Caco-2 (cell line): ENCODE results near the gene BCR. TPM values are rescaled to one million over a fixed set of nuclear protein-coding genes. Genes with fewer than 3 reads are reported as not detected.

Experiments
- BruUV-seq: library from RNA; stranded (reverse); fragments of 400-500 nt; replicated peaks from 2 replicates; lab custom pipeline; 2021; lab: Mats Ljungman, UMichigan
- CTCF ChIA-PET: fragments of 300-600 bp; sonication (Branson Sonifier 250); formaldehyde crosslinking; loops from one replicate; lab custom pipeline; 2022; ENCODE audit warnings: antibody characterized with exemption; lab: Charles Lee
- POLR2A ChIA-PET: fragments of 300-600 bp; sonication (Branson Sonifier 250); formaldehyde crosslinking; loops from one replicate; lab custom pipeline; 2022; ENCODE audit warnings: antibody characterized with exemption; lab: Charles Lee
- DNase-seq, 2 experiments: peaks; one replicate each; pipeline versions ENCODE4 v3.0.0 to v3.0.0-alpha.2; 2020 to 2022
- H3K27me3 ChIP-seq: replicated peaks from 2 replicates; pipeline ENCODE4 v1.6.0; 2011; ENCODE audit warnings: low read length; ENCODE audit not compliant: control insufficient read depth, insufficient read depth
- H3K36me3 ChIP-seq: 2 replicates; pipeline ENCODE4 v1.5.1; 2011; ENCODE audit warnings: low read length; ENCODE audit not compliant: control insufficient read depth, insufficient read depth
- H3K4me1 ChIP-seq: fragments of 250-450 bp; sonication (Bioruptor Pico); 2 replicates; pipeline ENCODE4 v1.5.1; 2020; ENCODE audit warnings: mild to moderate bottlenecking
- H3K4me3 ChIP-seq: 2 replicates; pipeline ENCODE4 v1.5.1; 2011; ENCODE audit warnings: low read depth, mild to moderate bottlenecking, control low read depth, low read length
- H3K9me3 ChIP-seq: fragments of 250-450 bp; sonication (Bioruptor Pico); 2 replicates; pipeline ENCODE4 v1.5.1; 2020; ENCODE audit warnings: mild to moderate bottlenecking, moderate library complexity
- H3K27ac Mint-ChIP-seq: one replicate; pipeline ENCODE4 v1.8.0; 2022; ENCODE audit warnings: mixed read lengths; ENCODE audit not compliant: unreplicated experiment
- H3K27me3 Mint-ChIP-seq: one replicate; pipeline ENCODE4 v1.8.0; 2022; ENCODE audit warnings: mixed read lengths; ENCODE audit not compliant: insufficient read depth, unreplicated experiment
- H3K36me3 Mint-ChIP-seq: one replicate; pipeline ENCODE4 v1.8.0; 2022; ENCODE audit warnings: mild to moderate bottlenecking, mixed read lengths; ENCODE audit not compliant: insufficient read depth, unreplicated experiment
- H3K4me1 Mint-ChIP-seq: one replicate; pipeline ENCODE4 v1.8.0; 2022; ENCODE audit warnings: low read depth, mixed read lengths; ENCODE audit not compliant: unreplicated experiment
- H3K4me3 Mint-ChIP-seq: one replicate; pipeline ENCODE4 v1.8.0; 2022; ENCODE audit warnings: mild to moderate bottlenecking, moderate library complexity, mixed read lengths; ENCODE audit not compliant: unreplicated experiment
- H3K9me3 Mint-ChIP-seq: one replicate; pipeline ENCODE4 v1.8.0; 2022; ENCODE audit warnings: mixed read lengths; ENCODE audit not compliant: unreplicated experiment
- intact Hi-C: fragments of 100-400 bp; cut with micrococcal nuclease; formaldehyde crosslinking; loops from one replicate; pipeline ENCODE4 v1.10.0; 2022; ENCODE audit not compliant: unreplicated experiment
- total RNA-seq: library from RNA; stranded (reverse); gene quantifications from 2 replicates; pipeline ENCODE4 v1.2.3, GENCODE V29; 2022
- TF ChIP-seq, protein P1 (sequence below), 2 experiments: fragments of 200-600 bp in 1 of 2; IDR thresholded peaks; 1 replicate in 1 of 2; 2 replicates in 1 of 2; pipeline versions ENCODE4 v1.5.1 to v1.8.0; 2011 to 2022; ENCODE audit warnings: antibody characterized with exemption in 1 of 2, control low read depth in 1 of 2, inconsistent platforms in 1 of 2, low read depth in 1 of 2, low read length in 1 of 2, mild to moderate bottlenecking in 1 of 2, moderate library complexity in 1 of 2; ENCODE audit not compliant: insufficient read depth in 1 of 2, severe bottlenecking in 1 of 2, unreplicated experiment in 1 of 2

The BCR gene
- total RNA-seq, 1 experiment from 2014 or later = 87.4 TPM

- peaks cover 4% of the 10 kb centered on the region for H3K36me3 ChIP-seq
- POLR2A ChIA-PET = no interaction called here
- TF ChIP-seq, protein P1, sequence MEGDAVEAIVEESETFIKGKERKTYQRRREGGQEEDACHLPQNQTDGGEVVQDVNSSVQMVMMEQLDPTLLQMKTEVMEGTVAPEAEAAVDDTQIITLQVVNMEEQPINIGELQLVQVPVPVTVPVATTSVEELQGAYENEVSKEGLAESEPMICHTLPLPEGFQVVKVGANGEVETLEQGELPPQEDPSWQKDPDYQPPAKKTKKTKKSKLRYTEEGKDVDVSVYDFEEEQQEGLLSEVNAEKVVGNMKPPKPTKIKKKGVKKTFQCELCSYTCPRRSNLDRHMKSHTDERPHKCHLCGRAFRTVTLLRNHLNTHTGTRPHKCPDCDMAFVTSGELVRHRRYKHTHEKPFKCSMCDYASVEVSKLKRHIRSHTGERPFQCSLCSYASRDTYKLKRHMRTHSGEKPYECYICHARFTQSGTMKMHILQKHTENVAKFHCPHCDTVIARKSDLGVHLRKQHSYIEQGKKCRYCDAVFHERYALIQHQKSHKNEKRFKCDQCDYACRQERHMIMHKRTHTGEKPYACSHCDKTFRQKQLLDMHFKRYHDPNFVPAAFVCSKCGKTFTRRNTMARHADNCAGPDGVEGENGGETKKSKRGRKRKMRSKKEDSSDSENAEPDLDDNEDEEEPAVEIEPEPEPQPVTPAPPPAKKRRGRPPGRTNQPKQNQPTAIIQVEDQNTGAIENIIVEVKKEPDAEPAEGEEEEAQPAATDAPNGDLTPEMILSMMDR (IDR thresholded peaks at IDR 0.05; ENCODE audit: insufficient read depth in 1 of 2, low read depth in 1 of 2, low read length in 1 of 2, severe bottlenecking in 1 of 2, unreplicated experiment in 1 of 2) = no peak
- no peaks in the 10 kb centered on the region for H3K4me1 ChIP-seq
- H3K9me3 ChIP-seq = no peaks in the 10 kb centered on the region
- no peaks in the 10 kb centered on the region for H3K4me1 Mint-ChIP-seq
- H3K4me3 ChIP-seq = no peak overlapping the region
- CTCF ChIA-PET = no interaction called here
- H3K9me3 Mint-ChIP-seq = no peaks in the 10 kb centered on the region
- no peak overlapping the region for H3K4me3 Mint-ChIP-seq
- no peaks in the 10 kb centered on the region for H3K27me3 Mint-ChIP-seq
- peaks cover 40% of the 10 kb centered on the region for H3K36me3 Mint-ChIP-seq
- intact Hi-C loops = loop anchor here (1.0 to 5.0 kb wide), 2 partner anchors 102 to 323 kb away; no protein-coding TSS in a partner anchor
- no peaks in the 10 kb centered on the region for H3K27me3 ChIP-seq
- no peak overlapping the region for H3K27ac Mint-ChIP-seq
- no TSS peak for BruUV-seq
- DNase-seq = no peak
Measured at GRCh38 chr22:23280356-23281052, 100.2 kb downstream of the BCR start.

DNA sequence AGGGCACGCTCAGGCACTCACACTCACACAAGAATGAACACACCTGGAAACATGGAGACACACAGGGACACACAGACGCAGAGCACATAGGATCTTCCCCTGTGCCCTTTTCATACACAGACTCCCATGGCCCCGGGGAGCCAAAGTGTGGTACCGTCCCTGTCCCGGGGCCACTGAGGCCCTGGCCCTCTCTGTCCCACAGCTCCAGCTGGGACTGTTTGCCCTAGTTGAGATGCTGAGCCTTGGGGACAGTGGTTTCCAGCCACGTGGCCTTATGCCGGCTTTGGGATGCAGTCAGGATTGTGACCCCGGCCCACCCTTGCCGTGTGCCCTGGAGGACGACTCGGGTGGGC lies 100.7 kb downstream of the BCR start:
- Histone ChIP-seq H3K4me1 (no peaks in the 10 kb centered on the region), H3K27me3 (no peaks in the 10 kb centered on the region), H3K9me3 (no peaks in the 10 kb centered on the region), H3K4me3 (no peak overlapping the region), H3K36me3 (peaks cover 4% of the 10 kb centered on the region)
- peaks cover 35% of the 10 kb centered on the region for H3K36me3 Mint-ChIP-seq
- no peaks in the 10 kb centered on the region for H3K4me1 Mint-ChIP-seq
- H3K27ac Mint-ChIP-seq = no peak overlapping the region
- ChIA-PET CTCF (no interaction called here), POLR2A (no interaction called here)
- H3K9me3 Mint-ChIP-seq = no peaks in the 10 kb centered on the region
- intact Hi-C loops = loop anchor here (1.0 to 5.0 kb wide), 2 partner anchors 103 to 324 kb away; no protein-coding TSS in a partner anchor
- H3K27me3 Mint-ChIP-seq = no peaks in the 10 kb centered on the region
- no peak for DNase-seq
- BruUV-seq = no TSS peak
- TF ChIP-seq, protein P1 (IDR thresholded peaks at IDR 0.05; ENCODE audit: insufficient read depth in 1 of 2, low read depth in 1 of 2, low read length in 1 of 2, severe bottlenecking in 1 of 2, unreplicated experiment in 1 of 2) = no peak
- no peak overlapping the region for H3K4me3 Mint-ChIP-seq

DNA sequence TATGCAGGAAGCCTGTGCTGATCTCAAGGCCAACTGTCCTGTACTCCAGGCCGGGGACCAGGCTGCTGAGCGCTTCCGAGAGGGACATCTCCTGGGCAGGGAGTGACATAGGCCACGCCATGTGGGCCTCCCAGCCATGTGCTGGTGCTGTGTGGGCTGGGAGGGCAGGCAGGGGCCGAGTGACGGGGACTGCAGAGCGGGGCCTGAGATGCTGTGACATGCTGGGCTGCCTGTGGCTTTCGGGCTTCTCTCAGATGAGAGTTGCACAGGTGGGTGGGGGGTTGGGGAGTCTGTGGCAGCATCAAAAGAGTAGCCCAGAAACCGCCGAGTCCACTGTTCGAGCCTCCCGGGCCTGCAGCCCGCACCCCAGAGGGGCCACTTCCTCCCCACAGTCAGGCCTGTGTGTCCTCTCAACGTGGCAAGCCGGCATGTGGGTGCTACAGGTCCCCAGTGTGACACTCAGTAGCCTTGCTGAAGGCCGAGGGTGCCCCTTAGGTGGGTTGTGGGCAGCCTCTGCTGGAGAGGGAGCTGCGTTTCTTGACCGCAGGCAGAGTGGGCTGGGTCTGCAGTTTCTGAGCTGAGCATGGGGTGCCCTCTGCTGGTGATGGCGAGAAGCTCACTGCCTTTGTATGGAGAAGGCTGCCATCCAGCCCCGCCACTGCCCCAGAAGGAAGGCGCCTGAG lies 101.2 kb downstream of the BCR start:
- BruUV-seq = no TSS peak
- H3K27ac Mint-ChIP-seq = no peak overlapping the region
- H3K4me3 ChIP-seq = no peak overlapping the region

More for the DNA sequence above, 101.2 kb downstream of the BCR start:
- Mint-ChIP-seq H3K36me3 (peaks cover 31% of the 10 kb centered on the region), H3K27me3 (no peaks in the 10 kb centered on the region), H3K4me1 (no peaks in the 10 kb centered on the region), H3K4me3 (no peak overlapping the region), H3K9me3 (no peaks in the 10 kb centered on the region)
- intact Hi-C loops = loop anchor here (1.0 to 5.0 kb wide), 3 partner anchors 103 to 324 kb away; no protein-coding TSS in a partner anchor
- ChIA-PET CTCF (interaction anchor here (0.6 to 1.7 kb wide), 23 partner anchors 9 to 856 kb away, joined by 3 to 57 read pairs (median 7); partner anchors contain the start of genes BCR and RSPH14), POLR2A (no interaction called here)
- Histone ChIP-seq H3K9me3 (no peaks in the 10 kb centered on the region), H3K4me1 (no peaks in the 10 kb centered on the region), H3K36me3 (peaks cover 4% of the 10 kb centered on the region), H3K27me3 (no peaks in the 10 kb centered on the region)
- TF ChIP-seq, protein P1 (IDR thresholded peaks at IDR 0.05; ENCODE audit: insufficient read depth in 1 of 2, low read depth in 1 of 2, low read length in 1 of 2, severe bottlenecking in 1 of 2, unreplicated experiment in 1 of 2) = peak; percentile 92
- peak; percentile 81 to 86 for DNase-seq
